ENCODE data around the gene MPZL1. TPM values are rescaled to one million over a fixed set of nuclear protein-coding genes. Genes with fewer than 3 reads are reported as not detected.

Gene MPZL1
- total RNA-seq, 1 experiment from 2014 or later: 52.9 TPM

GRCh38 chr1:167678422-167678821 is 43.4 kb upstream of the MPZL1 start:
- no peak for DNase-seq (ENCODE audit: low read depth, low spot score)
- Histone ChIP-seq H3K9me2 (ENCODE audit: insufficient read depth) (no peaks in the 10 kb centered on the region), H2AFZ (ENCODE audit: low read depth, low read length, poor library complexity, severe bottlenecking) (no peak overlapping the region), H3K4me1 (ENCODE audit: control insufficient read depth in 1 of 2, insufficient read depth in 2 of 2, low read length in 2 of 2) (no peaks in the 10 kb centered on the region), H4K20me1 (ENCODE audit: insufficient read depth) (no peaks in the 10 kb centered on the region), H3K79me2 (ENCODE audit: insufficient read depth, low read length) (no peaks in the 10 kb centered on the region), H3K9ac (ENCODE audit: low read length) (no peak overlapping the region), H3K27ac (ENCODE audit: low read depth, low read length) (no peak overlapping the region), H3K4me2 (ENCODE audit: low read length) (no peak overlapping the region), H3K36me3 (ENCODE audit: control insufficient read depth in 1 of 2, insufficient read depth in 2 of 2, low read length in 2 of 2) (no peaks in the 10 kb centered on the region), H3K4me3 (replicated peaks in 1 of 2; ENCODE audit: low read depth in 1 of 2, low read length in 2 of 2) (no peak overlapping the region), H3K9me3 (ENCODE audit: control insufficient read depth in 1 of 2, insufficient read depth in 1 of 2, low read depth in 1 of 2, low read length in 2 of 2) (no peaks in the 10 kb centered on the region), H3K27me3 (ENCODE audit: insufficient read depth, low read length) (no peaks in the 10 kb centered on the region)
- RAD21 ChIA-PET (ENCODE audit: low non-redundant PET in 1 of 2, low total read pairs in 2 of 2, uncharacterized antibody in 2 of 2, unreplicated experiment in 2 of 2): no interaction called here
- BruUV-seq (replicated peaks): no TSS peak
- intact Hi-C loops (cut with micrococcal nuclease): no loop called here
- TF ChIP-seq EZH2 (IDR thresholded peaks at IDR 0.05) (no peak), FOSL1 (IDR thresholded peaks at IDR 0.05; ENCODE audit: low read depth) (no peak), SP1 (IDR thresholded peaks at IDR 0.05; ENCODE audit: low read depth) (no peak), YY1 (IDR thresholded peaks at IDR 0.05; ENCODE audit: extremely low read depth, insufficient replicate concordance, low read depth, low read length) (no peak), CBX3 (IDR thresholded peaks at IDR 0.05; ENCODE audit: low read depth) (no peak), MAX (IDR thresholded peaks at IDR 0.05) (no peak), POLR2AphosphoS5 (IDR thresholded peaks at IDR 0.05; ENCODE audit: low read depth, low read length) (no peak), POLR2A (IDR thresholded peaks at IDR 0.05; ENCODE audit: borderline replicate concordance, extremely low read depth, insufficient read depth, insufficient read length) (no peak), ZBTB33 (IDR thresholded peaks at IDR 0.05; ENCODE audit: extremely low read depth, insufficient replicate concordance, low read length) (no peak), SIN3A (IDR thresholded peaks at IDR 0.05; ENCODE audit: low read depth) (no peak), JUND (IDR thresholded peaks at IDR 0.05) (no peak), REST (IDR thresholded peaks at IDR 0.05; ENCODE audit: low read depth) (no peak), ELF1 (IDR thresholded peaks at IDR 0.05; ENCODE audit: borderline replicate concordance, low read depth) (no peak), SRF (IDR thresholded peaks at IDR 0.05; ENCODE audit: low read depth) (no peak), ZFX (IDR thresholded peaks at IDR 0.05) (no peak), ATF3 (IDR thresholded peaks at IDR 0.05) (no peak), TCF7L2 (IDR thresholded peaks at IDR 0.05; ENCODE audit: borderline replicate concordance, extremely low read depth, insufficient read depth, insufficient read length) (no peak), EZH2phosphoT487 (IDR thresholded peaks at IDR 0.05; ENCODE audit: borderline replicate concordance) (no peak), CTCF (IDR thresholded peaks at IDR 0.05 in 2 of 3, conservative IDR thresholded peaks at IDR 0.05 in 1 of 3; ENCODE audit: borderline replicate concordance in 1 of 3, insufficient read depth in 1 of 3, low read depth in 2 of 3, low read length in 2 of 3) (no peak)
- POLR2A ChIA-PET: no interaction called here
- no peak for ATAC-seq
- CTCF ChIA-PET: no interaction called here
